CD8-positive, alpha-beta memory T cell (primary cell): ENCODE data around the gene ADGRG3. TPM values are rescaled to one million over a fixed set of nuclear protein-coding genes. Genes with fewer than 3 reads are reported as not detected.

Experiments
- CTCF ChIA-PET: fragments of 350-600 bp; sonication (Branson Sonifier 250); formaldehyde crosslinking; loops from one replicate; lab custom pipeline; 2021; ENCODE audit warnings: antibody characterized with exemption; lab: Charles Lee
- POLR2A ChIA-PET: fragments of 350-600 bp; sonication (Branson Sonifier 250); formaldehyde crosslinking; loops from one replicate; lab custom pipeline; 2021; ENCODE audit warnings: antibody characterized with exemption; lab: Charles Lee
- DNase-seq, 5 donors: peaks; one replicate each; pipeline versions ENCODE4 v3.0.0 to v3.0.0-alpha.2; 2020 to 2022; ENCODE audit warnings: mixed read lengths in 1 of 5
- H3K27ac ChIP-seq: one replicate; pipeline ENCODE4 v1.7.0; 2013; ENCODE audit warnings: low read depth, mild to moderate bottlenecking, low read length, moderate library complexity
- H3K27me3 ChIP-seq: 2 replicates; pipeline ENCODE4 v1.7.0; 2013; ENCODE audit warnings: low read length, mild to moderate bottlenecking; ENCODE audit not compliant: insufficient read depth, poor library complexity, severe bottlenecking
- H3K36me3 ChIP-seq: 2 replicates; pipeline ENCODE4 v1.7.0; 2013; ENCODE audit warnings: mild to moderate bottlenecking, low read length, moderate library complexity; ENCODE audit not compliant: insufficient read depth
- H3K4me1 ChIP-seq: 2 replicates; pipeline ENCODE4 v1.7.0; 2013; ENCODE audit warnings: mild to moderate bottlenecking, low read length, moderate library complexity; ENCODE audit not compliant: insufficient read depth
- H3K4me3 ChIP-seq: 2 replicates; pipeline ENCODE4 v1.7.0; 2013; ENCODE audit warnings: mild to moderate bottlenecking, low read length
- H3K9me3 ChIP-seq: 2 replicates; pipeline ENCODE4 v1.7.0; 2013; ENCODE audit warnings: mild to moderate bottlenecking, low read length
- H3K27ac Mint-ChIP-seq, 8 donors: one replicate each; pipeline ENCODE4 v1.8.0; 2020 to 2021; ENCODE audit warnings: mixed read lengths in 8 of 8, mild to moderate bottlenecking in 6 of 8, inconsistent platforms in 3 of 8, moderate library complexity in 3 of 8
- H3K27me3 Mint-ChIP-seq, 2 donors: one replicate each; pipeline ENCODE4 v1.8.0; 2020 to 2021; ENCODE audit warnings: mixed read lengths in 2 of 2, mild to moderate bottlenecking in 1 of 2, moderate library complexity in 1 of 2
- H3K36me3 Mint-ChIP-seq, 3 donors: one replicate each; pipeline ENCODE4 v1.8.0; 2020 to 2021; ENCODE audit warnings: mixed read lengths in 3 of 3, inconsistent platforms in 1 of 3, mild to moderate bottlenecking in 1 of 3
- H3K4me1 Mint-ChIP-seq, 3 donors: one replicate each; pipeline ENCODE4 v1.8.0; 2020 to 2021; ENCODE audit warnings: mixed read lengths in 3 of 3, inconsistent platforms in 1 of 3, mild to moderate bottlenecking in 1 of 3
- H3K4me3 Mint-ChIP-seq, 7 donors: one replicate each; pipeline ENCODE4 v1.8.0; 2020 to 2021; ENCODE audit warnings: mixed read lengths in 7 of 7, mild to moderate bottlenecking in 6 of 7, moderate library complexity in 4 of 7, inconsistent platforms in 2 of 7
- H3K9me3 Mint-ChIP-seq, 5 donors: one replicate each; pipeline ENCODE4 v1.8.0; 2020 to 2022; ENCODE audit warnings: mixed read lengths in 5 of 5, mild to moderate bottlenecking in 3 of 5, moderate library complexity in 2 of 5, inconsistent platforms in 1 of 5
- polyA plus RNA-seq: library from polyadenylated mRNA; unstranded; fragments of 300-500 nt; fragmentation: Illumina TruSeq; gene quantifications from one replicate; pipeline ENCODE4 v1.2.3, GENCODE V29; 2021
- total RNA-seq, 2 experiments: library from RNA; stranded (reverse); gene quantifications; one replicate each; pipeline ENCODE4 v1.2.3, GENCODE V29; 2021

Gene ADGRG3
- total and polyA plus RNA-seq, 3 experiments from 2014 or later, result not detected

DNA sequence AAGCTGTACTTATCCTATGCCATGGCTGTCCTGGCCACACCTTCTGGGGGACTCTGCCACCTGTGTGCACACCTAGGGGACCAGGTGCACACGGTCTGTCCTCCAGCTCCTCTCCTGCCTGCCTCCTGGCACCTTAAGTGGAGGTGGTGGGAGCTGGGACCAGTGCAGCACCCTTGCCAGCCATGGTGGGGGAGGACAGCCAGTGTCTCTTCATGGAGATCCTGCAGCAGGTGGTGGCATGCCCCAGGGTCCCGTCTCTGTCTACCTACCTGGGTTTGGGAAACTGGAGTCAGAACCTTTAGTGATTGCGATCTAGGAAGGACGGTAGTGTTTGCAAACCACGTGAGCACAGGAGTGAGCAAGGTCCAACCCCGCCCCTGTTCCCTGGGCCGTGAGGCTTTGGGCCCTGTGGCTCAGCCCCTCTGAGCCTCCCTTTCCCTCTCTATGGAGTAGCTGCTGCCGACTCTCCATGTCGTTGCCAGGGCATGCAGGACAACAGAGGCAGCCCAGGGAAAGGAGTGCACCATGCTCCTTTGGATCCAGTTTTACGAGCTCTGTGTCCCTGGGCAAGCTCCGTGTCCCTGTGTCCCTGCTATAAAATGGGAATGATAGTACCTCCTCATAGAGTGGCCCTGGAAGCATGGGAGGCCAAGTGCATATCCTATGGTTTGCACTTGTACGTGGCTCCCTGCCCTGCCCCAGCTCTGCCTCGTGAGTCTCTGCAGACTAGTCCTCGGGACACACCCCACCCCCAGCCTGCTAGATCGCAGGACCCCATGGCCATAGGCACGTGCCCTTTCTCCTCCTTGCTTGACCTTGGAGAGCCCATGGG is 32.6 kb upstream of the ADGRG3 start:
- Histone ChIP-seq H3K4me1 (no peaks in the 10 kb centered on the region), H3K27me3 (no peaks in the 10 kb centered on the region), H3K4me3 (no peak overlapping the region), H3K27ac (no peak overlapping the region), H3K36me3 (no peaks in the 10 kb centered on the region), H3K9me3 (no peaks in the 10 kb centered on the region)
- Mint-ChIP-seq H3K9me3 (no peaks in the 10 kb centered on the region), H3K36me3 (no peaks in the 10 kb centered on the region), H3K4me3 (peak overlapping the region in 1 of 7 donors; percentile 18), H3K27me3 (peaks cover 0 to under 1% of the 10 kb centered on the region in 2 donors), H3K27ac (peak overlapping the region in 1 of 8 donors; percentile 38), H3K4me1 (peaks cover 0 to 25% (median 16%) of the 10 kb centered on the region in 3 donors)
- ChIA-PET CTCF (interaction anchor here (1.9 to 7.6 kb wide), 3 partner anchors 12 to 59 kb away, joined by 6 to 62 read pairs (median 6); no protein-coding TSS in a partner anchor), POLR2A (no interaction called here)
- no peak for DNase-seq

DNA sequence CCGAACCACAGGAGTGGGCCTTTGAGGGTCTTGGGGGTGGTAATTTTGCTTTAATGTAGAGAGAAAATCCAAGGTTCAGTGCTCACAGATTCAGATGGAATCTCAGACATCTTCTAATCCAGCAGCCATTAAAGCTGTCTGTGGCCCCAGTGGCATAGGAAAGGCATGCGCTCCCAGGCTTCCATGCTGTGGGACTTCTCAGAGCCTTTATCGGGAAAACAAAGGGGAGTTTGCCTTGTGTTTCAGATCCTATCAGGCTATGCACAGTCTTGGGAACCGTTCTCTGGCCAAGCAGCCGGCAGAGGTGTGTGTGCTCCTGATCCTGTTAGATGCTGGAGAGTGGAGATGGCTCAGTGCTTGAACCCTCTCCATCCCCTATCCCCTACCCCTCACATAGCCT is 31.9 kb upstream of the ADGRG3 start:
- H3K27ac Mint-ChIP-seq, result peak overlapping the region in 1 of 8 donors; percentile 58
- H3K4me3 Mint-ChIP-seq, result no peak overlapping the region
- no peaks in the 10 kb centered on the region for H3K27me3 ChIP-seq
- no peaks in the 10 kb centered on the region for H3K36me3 ChIP-seq
- DNase-seq, result no peak
- no peaks in the 10 kb centered on the region for H3K36me3 Mint-ChIP-seq
- CTCF ChIA-PET, result interaction anchor here (1.9 to 7.6 kb wide), 3 partner anchors 12 to 60 kb away, joined by 6 to 62 read pairs (median 6); no protein-coding TSS in a partner anchor
- no peak overlapping the region for H3K27ac ChIP-seq
- H3K4me3 ChIP-seq, result no peak overlapping the region
- no peaks in the 10 kb centered on the region for H3K9me3 ChIP-seq
- POLR2A ChIA-PET, result interaction anchor here (1.1 kb wide), 1 partner anchor 9 kb away, joined by 3 read pairs; no protein-coding TSS in a partner anchor
- H3K9me3 Mint-ChIP-seq, result no peaks in the 10 kb centered on the region
- no peaks in the 10 kb centered on the region for H3K4me1 ChIP-seq
- peaks cover 0 to 23% (median 11%) of the 10 kb centered on the region in 3 donors for H3K4me1 Mint-ChIP-seq
- H3K27me3 Mint-ChIP-seq, result no peaks in the 10 kb centered on the region

DNA sequence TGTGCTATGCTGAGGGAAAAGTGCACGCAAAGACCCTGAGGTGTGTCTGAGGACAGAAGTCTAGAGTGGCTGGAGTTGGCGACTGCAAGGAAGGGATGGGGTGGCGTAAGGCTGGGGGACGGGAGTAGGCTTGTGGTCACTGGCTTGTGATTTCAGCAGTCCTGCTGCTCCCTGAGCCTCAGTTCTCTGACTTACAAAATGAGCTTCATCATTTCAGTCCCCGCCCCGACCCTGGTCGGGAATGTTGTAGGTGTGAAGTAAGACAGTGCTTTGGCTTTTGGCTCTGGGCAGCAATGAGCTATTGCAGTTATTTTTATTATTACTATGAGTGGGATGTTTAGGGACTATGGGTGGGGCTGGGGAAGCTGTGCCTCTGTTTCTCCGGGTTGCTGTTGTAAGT is 31.1 kb upstream of the ADGRG3 start:
- no peak overlapping the region for H3K4me3 ChIP-seq
- ChIA-PET CTCF (interaction anchor here (1.0 to 7.6 kb wide), 4 partner anchors 11 to 60 kb away, joined by 4 to 62 read pairs (median 10); no protein-coding TSS in a partner anchor), POLR2A (interaction anchor here (0.9 to 1.1 kb wide), 2 partner anchors 10 to 27 kb away, joined by 3 read pairs; no protein-coding TSS in a partner anchor)
- H3K4me1 Mint-ChIP-seq, result peaks cover 0 to 23% (median 11%) of the 10 kb centered on the region in 3 donors
- H3K4me3 Mint-ChIP-seq, result no peak overlapping the region
- no peaks in the 10 kb centered on the region for H3K9me3 Mint-ChIP-seq
- H3K27ac ChIP-seq, result no peak overlapping the region
- H3K27me3 Mint-ChIP-seq, result no peaks in the 10 kb centered on the region
- H3K36me3 Mint-ChIP-seq, result no peaks in the 10 kb centered on the region
- no peaks in the 10 kb centered on the region for H3K4me1 ChIP-seq
- no peaks in the 10 kb centered on the region for H3K27me3 ChIP-seq
- H3K27ac Mint-ChIP-seq, result peak overlapping the region in 1 of 8 donors; percentile 58
- DNase-seq, result no peak
- H3K36me3 ChIP-seq, result no peaks in the 10 kb centered on the region
- H3K9me3 ChIP-seq, result no peaks in the 10 kb centered on the region

DNA sequence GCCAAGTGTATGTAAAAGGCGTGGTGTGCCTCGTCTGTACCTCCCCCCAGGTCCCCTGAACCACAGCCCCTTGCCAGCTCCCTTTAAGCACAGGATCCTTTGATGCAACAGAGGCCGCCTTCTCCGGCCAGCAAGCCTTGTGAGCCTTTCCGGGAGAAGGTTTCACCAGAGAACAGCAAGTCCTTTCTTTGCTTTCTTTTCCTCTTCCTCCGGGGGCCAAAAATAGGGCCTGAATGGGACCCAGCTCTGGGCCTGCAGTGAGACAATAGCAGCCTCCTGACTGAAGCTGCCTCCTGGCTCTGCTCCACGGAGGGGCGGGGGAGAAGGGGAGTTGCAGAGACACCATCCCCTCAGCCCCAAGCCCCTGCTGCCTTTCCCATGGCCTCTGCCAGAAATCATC is 30.7 kb upstream of the ADGRG3 start:
- Mint-ChIP-seq H3K27me3 (no peaks in the 10 kb centered on the region), H3K4me3 (no peak overlapping the region), H3K9me3 (no peaks in the 10 kb centered on the region), H3K4me1 (peaks cover 0 to 23% (median 11%) of the 10 kb centered on the region in 3 donors), H3K36me3 (no peaks in the 10 kb centered on the region), H3K27ac (peak overlapping the region in 1 of 8 donors; percentile 47)
- H3K4me3 ChIP-seq, result no peak overlapping the region
- ChIA-PET POLR2A (interaction anchor here (0.9 to 1.1 kb wide), 2 partner anchors 10 to 28 kb away, joined by 3 read pairs; no protein-coding TSS in a partner anchor), CTCF (interaction anchor here (1.0 to 7.6 kb wide), 4 partner anchors 10 to 61 kb away, joined by 4 to 62 read pairs (median 10); no protein-coding TSS in a partner anchor)
- no peaks in the 10 kb centered on the region for H3K36me3 ChIP-seq
- no peaks in the 10 kb centered on the region for H3K9me3 ChIP-seq
- DNase-seq, result no peak
- H3K4me1 ChIP-seq, result no peaks in the 10 kb centered on the region
- H3K27ac ChIP-seq, result no peak overlapping the region
- H3K27me3 ChIP-seq, result no peaks in the 10 kb centered on the region

DNA sequence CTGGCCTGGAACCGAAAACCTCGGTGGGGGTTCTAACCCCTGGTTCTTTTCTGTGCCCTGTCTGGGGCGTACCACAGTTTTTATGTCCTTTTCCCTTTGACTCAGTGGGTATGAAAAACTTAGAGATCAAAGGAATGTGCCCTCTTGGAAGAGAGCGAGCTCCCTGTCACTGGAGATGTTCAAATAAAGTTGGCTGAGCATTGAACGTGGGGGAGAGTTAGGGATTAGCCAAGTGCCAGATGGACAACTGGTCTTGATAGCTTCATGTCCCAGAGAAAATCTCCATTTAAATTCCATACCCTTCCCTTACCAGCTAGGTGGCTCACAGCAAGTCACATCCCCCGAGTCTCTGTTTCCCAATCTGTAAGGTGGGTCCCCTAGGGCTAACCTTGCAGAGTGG is 30.1 kb upstream of the ADGRG3 start:
- ChIA-PET CTCF (interaction anchor here (1.0 to 7.6 kb wide), 4 partner anchors 10 to 61 kb away, joined by 4 to 62 read pairs (median 10); no protein-coding TSS in a partner anchor), POLR2A (no interaction called here)
- Histone ChIP-seq H3K27ac (no peak overlapping the region), H3K4me1 (no peaks in the 10 kb centered on the region), H3K9me3 (no peaks in the 10 kb centered on the region), H3K36me3 (no peaks in the 10 kb centered on the region), H3K27me3 (no peaks in the 10 kb centered on the region), H3K4me3 (no peak overlapping the region)
- H3K36me3 Mint-ChIP-seq, result no peaks in the 10 kb centered on the region
- no peak for DNase-seq
- H3K4me3 Mint-ChIP-seq, result no peak overlapping the region
- peaks cover 0 to 26% (median 11%) of the 10 kb centered on the region in 3 donors for H3K4me1 Mint-ChIP-seq
- H3K27me3 Mint-ChIP-seq, result no peaks in the 10 kb centered on the region
- peak overlapping the region in 2 of 8 donors; percentile 47 for H3K27ac Mint-ChIP-seq
- no peaks in the 10 kb centered on the region for H3K9me3 Mint-ChIP-seq

DNA sequence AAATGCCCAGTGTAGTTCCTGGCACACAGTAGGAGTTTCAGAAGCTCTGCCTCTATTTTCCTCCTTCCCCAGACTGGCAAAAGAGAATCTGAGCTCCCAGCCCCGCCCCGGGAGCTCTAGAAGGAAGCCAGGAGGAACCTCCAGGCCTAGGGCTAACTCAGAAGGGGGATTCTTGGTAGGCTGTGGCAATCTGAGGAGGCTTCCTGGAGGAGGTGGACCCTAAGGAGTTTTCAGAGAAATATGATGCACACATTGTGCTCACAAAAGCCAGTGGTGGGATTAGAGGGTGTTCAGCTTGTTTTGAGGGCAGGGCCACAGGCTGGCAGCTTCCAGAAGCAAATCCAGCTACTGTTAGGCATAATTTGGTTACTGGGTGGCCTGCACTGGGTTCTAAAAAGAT is 29.7 kb upstream of the ADGRG3 start:
- H3K27me3 Mint-ChIP-seq, result no peaks in the 10 kb centered on the region
- no peaks in the 10 kb centered on the region for H3K4me1 ChIP-seq
- no peak for DNase-seq
- ChIA-PET POLR2A (interaction anchor here (0.7 kb wide), 3 partner anchors 43 to 282 kb away, joined by 3 to 4 read pairs (median 3); no protein-coding TSS in a partner anchor), CTCF (interaction anchor here (2.5 to 7.6 kb wide), 3 partner anchors 9 to 62 kb away, joined by 9 to 62 read pairs (median 12); no protein-coding TSS in a partner anchor)
- no peaks in the 10 kb centered on the region for H3K9me3 ChIP-seq
- H3K27ac Mint-ChIP-seq, result no peak overlapping the region
- H3K27me3 ChIP-seq, result no peaks in the 10 kb centered on the region
- no peaks in the 10 kb centered on the region for H3K9me3 Mint-ChIP-seq
- H3K27ac ChIP-seq, result no peak overlapping the region
- peaks cover 0 to 27% (median 11%) of the 10 kb centered on the region in 3 donors for H3K4me1 Mint-ChIP-seq
- H3K4me3 Mint-ChIP-seq, result no peak overlapping the region
- H3K4me3 ChIP-seq, result no peak overlapping the region
- H3K36me3 ChIP-seq, result no peaks in the 10 kb centered on the region
- no peaks in the 10 kb centered on the region for H3K36me3 Mint-ChIP-seq

DNA sequence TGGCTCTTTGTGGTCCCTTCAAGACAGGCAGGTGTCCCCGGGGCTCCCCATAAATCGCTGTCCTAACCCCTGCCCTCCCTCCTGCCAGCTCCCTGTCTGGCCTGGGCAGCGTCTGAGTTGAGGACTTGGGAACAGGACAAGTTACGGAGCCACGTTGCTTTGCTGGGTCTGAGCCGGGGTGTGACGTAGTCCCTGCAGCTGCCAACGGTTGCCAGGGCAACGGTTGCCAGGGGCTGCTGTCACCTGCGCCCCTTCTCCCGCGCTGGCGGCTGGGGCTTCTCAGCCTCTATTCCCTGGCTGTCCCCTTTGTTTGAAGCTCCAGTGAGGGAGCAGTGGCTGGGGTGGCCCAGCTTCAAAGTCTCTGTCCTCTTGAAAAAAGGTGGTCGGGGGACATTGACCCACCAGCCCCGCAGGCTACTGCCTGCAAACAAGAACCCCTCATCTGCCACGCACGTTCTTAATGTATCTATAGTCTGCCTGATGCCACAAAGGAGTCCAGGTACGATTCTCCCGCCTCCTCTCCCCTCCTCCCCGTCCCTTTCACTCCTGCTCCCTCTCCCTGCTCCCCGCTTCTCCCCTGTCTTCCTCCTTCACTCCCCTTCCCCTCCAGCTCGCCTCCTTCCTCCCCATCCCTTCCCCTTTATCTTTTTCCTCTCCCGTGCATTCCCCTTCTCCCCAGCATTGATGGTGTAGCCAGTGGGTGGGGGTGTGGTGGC is 28.8 kb upstream of the ADGRG3 start:
- H3K4me3 Mint-ChIP-seq, result no peak overlapping the region
- no peaks in the 10 kb centered on the region for H3K36me3 ChIP-seq
- peak overlapping the region in 3 of 8 donors; percentile 35 to 75 (median 48) for H3K27ac Mint-ChIP-seq
- no peaks in the 10 kb centered on the region for H3K27me3 Mint-ChIP-seq
- ChIA-PET CTCF (interaction anchor here (0.8 to 7.6 kb wide), 9 partner anchors 9 to 63 kb away, joined by 3 to 62 read pairs (median 5); no protein-coding TSS in a partner anchor), POLR2A (interaction anchor here (0.6 to 0.7 kb wide), 5 partner anchors 44 to 281 kb away, joined by 3 to 7 read pairs (median 4); no protein-coding TSS in a partner anchor)
- no peak overlapping the region for H3K27ac ChIP-seq
- H3K4me1 ChIP-seq, result no peaks in the 10 kb centered on the region
- H3K9me3 ChIP-seq, result no peaks in the 10 kb centered on the region
- H3K36me3 Mint-ChIP-seq, result no peaks in the 10 kb centered on the region
- H3K4me3 ChIP-seq, result no peak overlapping the region
- H3K27me3 ChIP-seq, result no peaks in the 10 kb centered on the region
- no peaks in the 10 kb centered on the region for H3K9me3 Mint-ChIP-seq
- peaks cover 0 to 27% (median 11%) of the 10 kb centered on the region in 3 donors for H3K4me1 Mint-ChIP-seq
- peak in 3 of 5 donors; percentile 23 to 64 (median 64) for DNase-seq
